ENCODE data around the gene FBXO28.
"Not testable (repeated sequence)": the region's sequence is repeated elsewhere in the genome, so short reads cannot be mapped to it uniquely, and the experiment has no call there.

Gene FBXO28

DNA sequence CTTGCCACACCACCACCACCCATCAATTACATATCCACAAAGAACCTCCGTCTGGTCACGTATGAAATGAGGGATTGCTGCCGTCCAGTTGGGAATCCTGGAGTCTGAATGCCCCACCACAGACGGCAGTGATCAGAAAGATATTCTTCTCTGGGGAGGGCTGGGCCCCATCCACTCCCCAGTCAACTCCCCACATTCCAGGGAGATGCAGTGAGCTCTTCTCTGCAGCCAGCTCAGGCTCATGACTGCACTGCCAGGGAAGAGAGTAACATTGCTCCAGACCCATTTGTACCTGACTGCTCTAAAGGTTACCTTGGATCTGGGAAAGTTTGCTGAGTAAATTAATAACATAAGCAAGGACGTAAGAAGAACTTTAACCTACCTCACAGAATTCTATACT is 87.5 kb downstream of the FBXO28 start:
- Mint-ChIP-seq H3K27me3 (no peaks in the 10 kb centered on the region), H3K27ac (no peak overlapping the region), H3K9me3 (no peaks in the 10 kb centered on the region), H3K4me3 (no peak overlapping the region), H3K36me3 (ENCODE audit: low read depth) (no peaks in the 10 kb centered on the region), H3K4me1 (peaks cover 21% of the 10 kb centered on the region)
- DNase-seq = no peak
- no peak for ATAC-seq

DNA sequence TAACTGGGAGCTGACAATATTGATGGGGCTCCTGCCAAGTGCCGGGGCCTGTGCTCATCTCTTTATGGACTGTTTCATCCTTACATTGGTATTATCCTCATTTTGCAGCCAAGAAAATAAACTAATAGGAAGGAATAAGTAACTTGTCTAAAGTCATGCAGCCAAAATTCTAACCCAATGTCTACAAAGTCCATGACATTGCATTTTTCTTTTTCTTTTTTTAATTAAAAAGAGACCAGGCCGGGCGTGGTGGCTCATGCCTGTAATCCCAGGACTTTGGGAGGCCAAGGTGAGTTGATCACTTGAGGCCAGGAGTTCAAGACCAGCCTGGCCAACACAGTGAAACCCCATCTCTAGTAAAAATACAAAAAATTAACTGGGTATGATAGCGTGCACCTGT is 87.9 kb downstream of the FBXO28 start:
- H3K4me3 Mint-ChIP-seq = no peak overlapping the region
- DNase-seq (no peak), ATAC-seq (no peak)
- H3K9me3 Mint-ChIP-seq = no peaks in the 10 kb centered on the region
- H3K27ac Mint-ChIP-seq = no peak overlapping the region
- H3K4me1 Mint-ChIP-seq = peaks cover 18% of the 10 kb centered on the region
- no peaks in the 10 kb centered on the region for H3K36me3 Mint-ChIP-seq (ENCODE audit: low read depth)
- H3K27me3 Mint-ChIP-seq = no peaks in the 10 kb centered on the region

DNA sequence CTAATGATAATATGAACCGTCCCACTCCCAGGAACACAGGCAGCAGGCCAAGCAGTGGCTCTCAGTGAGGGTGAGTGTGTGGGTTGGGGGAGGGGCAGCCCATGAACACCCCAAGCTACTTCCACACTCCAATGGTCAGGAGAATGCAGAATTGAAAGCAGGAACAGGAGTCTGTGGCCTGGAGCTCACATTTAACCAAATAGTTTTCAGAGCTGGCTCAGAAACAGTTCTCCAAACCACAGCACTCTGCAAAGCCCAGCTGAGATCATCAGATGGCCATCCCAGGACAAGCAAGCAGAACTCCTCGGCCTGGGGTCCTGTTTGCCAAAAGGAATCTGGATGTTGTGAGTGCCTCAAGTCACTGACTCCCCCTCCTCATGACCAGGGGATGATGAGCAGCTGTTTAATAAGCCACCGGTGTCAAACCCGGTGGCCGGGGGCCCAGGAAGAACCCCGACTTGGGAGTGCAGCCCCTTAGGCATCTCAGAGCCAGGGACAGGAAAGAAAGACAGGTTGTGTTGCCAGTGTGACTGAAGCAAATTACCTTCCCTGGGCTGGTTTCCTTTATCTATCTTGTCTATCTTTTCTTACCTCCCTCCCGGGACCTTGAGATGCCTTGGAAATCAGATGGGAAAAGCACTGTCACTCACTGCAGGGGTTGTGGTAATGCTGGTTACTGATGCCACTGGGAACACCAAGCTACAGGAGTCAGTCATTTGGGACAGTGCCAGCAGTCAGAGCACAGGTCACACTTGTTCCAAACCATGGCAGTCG is 89.5 kb downstream of the FBXO28 start:
- H3K4me3 Mint-ChIP-seq = no peak overlapping the region
- no peak for DNase-seq

DNA sequence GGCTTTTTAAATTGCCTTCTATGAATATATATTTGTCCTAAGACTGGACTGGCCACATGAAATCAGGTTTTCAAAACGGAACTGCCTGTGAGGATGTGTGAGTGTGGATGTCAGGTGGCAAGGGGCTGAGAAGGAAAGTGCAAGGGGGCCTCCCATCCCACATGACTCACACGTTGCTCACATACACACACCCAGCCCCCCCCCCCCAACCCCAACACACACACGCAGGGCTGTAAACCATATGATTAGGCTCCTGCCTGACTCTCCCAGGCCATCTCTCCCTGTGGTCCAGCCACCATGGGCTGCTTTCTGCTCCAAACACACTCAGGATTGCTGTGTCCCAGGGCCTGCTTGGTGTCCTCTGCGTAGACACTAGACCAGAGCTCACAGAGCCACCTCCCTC is 91.5 kb downstream of the FBXO28 start:
- Mint-ChIP-seq H3K4me1 (peaks cover 17% of the 10 kb centered on the region), H3K27me3 (no peaks in the 10 kb centered on the region), H3K4me3 (peak overlapping the region; percentile 54), H3K9me3 (no peaks in the 10 kb centered on the region), H3K27ac (peak overlapping the region; percentile 72), H3K36me3 (ENCODE audit: low read depth) (no peaks in the 10 kb centered on the region)
- peak; percentile 92 for ATAC-seq
- DNase-seq = peak; percentile 56

More for the DNA sequence above, 89.5 kb downstream of the FBXO28 start:
- Mint-ChIP-seq H3K4me1 (peaks cover 17% of the 10 kb centered on the region), H3K9me3 (no peaks in the 10 kb centered on the region), H3K27ac (no peak overlapping the region), H3K36me3 (ENCODE audit: low read depth) (no peaks in the 10 kb centered on the region), H3K27me3 (no peaks in the 10 kb centered on the region)
- ATAC-seq = no peak

DNA sequence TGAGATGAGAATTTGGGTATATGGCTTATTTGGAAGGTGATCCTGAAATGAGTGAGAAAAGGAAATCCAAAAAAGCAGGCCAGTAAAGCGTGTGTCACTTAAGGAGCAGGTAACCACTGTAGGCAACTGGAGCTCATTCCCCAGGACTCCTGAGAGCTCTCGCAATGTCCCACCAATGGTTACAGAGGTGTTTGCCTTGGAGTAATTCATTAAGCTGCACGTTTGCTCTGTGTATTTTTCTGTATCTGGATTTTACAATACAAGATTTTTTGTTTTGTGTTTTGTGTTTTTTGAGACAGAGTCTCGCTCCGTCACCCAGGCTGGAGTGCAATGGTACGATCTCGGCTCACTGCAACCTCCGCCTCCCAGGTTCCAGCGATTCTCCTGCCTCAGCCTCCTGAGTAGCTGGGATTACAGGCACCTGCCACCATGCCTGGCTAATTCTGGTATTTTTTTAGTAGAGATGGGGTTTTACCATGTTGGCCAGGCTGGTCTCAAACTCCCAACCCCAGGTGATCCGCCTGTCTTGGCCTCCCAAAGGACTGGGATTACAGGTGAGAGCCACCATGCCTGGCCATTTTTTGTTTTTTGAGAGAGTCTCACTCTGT is 92.1 kb downstream of the FBXO28 start:
- ATAC-seq; DNase-seq; H3K36me3 Mint-ChIP-seq (ENCODE audit: low read depth); H3K9me3 Mint-ChIP-seq; H3K27me3 Mint-ChIP-seq: not testable (repeated sequence)
- H3K27ac Mint-ChIP-seq = peak overlapping the region; percentile 72
- H3K4me1 Mint-ChIP-seq = peaks cover 17% of the 10 kb centered on the region
- peak overlapping the region; percentile 54 for H3K4me3 Mint-ChIP-seq

DNA sequence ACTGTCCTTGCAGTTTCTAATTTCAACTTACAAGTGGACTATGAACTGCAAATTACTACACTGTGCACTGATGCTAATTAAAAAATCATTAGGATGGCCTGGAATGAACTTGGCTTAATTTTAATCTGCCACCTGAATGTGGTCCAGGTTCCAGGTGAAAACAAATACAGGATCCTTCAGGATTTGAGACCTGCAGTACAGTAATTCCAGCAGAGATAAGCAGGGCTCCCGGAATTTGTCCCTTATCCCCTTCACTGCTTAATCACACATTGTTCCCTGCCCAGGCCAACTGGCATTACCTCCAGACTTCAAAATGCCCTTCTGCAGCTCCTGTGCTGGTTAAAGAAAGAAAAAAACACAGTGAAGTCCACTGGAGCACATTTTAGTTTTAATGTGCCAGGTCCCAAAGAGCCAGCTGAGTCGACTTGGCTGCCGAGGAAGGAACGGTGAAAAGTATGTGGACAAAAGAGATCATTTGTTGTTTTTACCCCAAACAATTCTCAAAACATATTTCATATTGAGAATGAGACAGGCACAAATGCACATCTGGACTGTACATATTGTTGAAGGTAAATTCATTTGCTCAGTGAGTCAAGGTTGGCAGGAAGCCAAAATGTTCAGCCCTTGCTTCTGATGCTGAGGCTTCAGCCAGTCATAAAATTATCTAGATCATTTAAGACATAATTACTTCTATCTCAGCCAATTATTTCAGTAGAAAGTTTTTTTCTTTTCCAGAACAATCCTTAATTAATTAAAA is 97.5 kb downstream of the FBXO28 start:
- H3K36me3 Mint-ChIP-seq (ENCODE audit: low read depth) = no peaks in the 10 kb centered on the region

More for the DNA sequence above, 97.5 kb downstream of the FBXO28 start:
- Mint-ChIP-seq H3K4me3 (no peak overlapping the region), H3K27me3 (no peaks in the 10 kb centered on the region), H3K9me3 (no peaks in the 10 kb centered on the region), H3K27ac (no peak overlapping the region), H3K4me1 (peaks cover 6% of the 10 kb centered on the region)
- ATAC-seq = no peak
- DNase-seq = no peak

Measured in activated naive CD8-positive, alpha-beta T cell treated with anti-CD3 and anti-CD28 coated beads, Interleukin-2, amount 50 U/mL, for 24 hours (primary cell).